Hematopoietic multipotent progenitor cell (in vitro differentiated cells): ENCODE results near the gene RAB7B. TPM values are rescaled to one million over a fixed set of nuclear protein-coding genes. Genes with fewer than 3 reads are reported as not detected.
A peak's percentile ranks its signal among the peaks of the same experiment; 100 is the strongest.
"Not testable (repeated sequence)": the region's sequence is repeated elsewhere in the genome, so short reads cannot be mapped to it uniquely, and the experiment has no call there.

Experiments
- DNase-seq, 3 donors: peaks; one replicate each; pipeline ENCODE4 v3.0.0-alpha.2; 2011 to 2015; ENCODE audit warnings: low read depth in 2 of 3, low spot score in 2 of 3
- total RNA-seq: library from RNA; depleted of rRNA; stranded (reverse); fragments of >200 nt; gene quantifications from one replicate; pipeline ENCODE4 v1.2.3, GENCODE V29; 2012

Gene RAB7B
- total RNA-seq, 1 donor: 2.7 TPM

GRCh38 chr1:205998457-205999241, 4.5 kb downstream of the RAB7B start:
- DNase-seq: no peak

GRCh38 chr1:205996641-205997040, 6.6 kb downstream of the RAB7B start:
- not testable (repeated sequence) for DNase-seq

GRCh38 chr1:205994346-205994745, 8.8 kb downstream of the RAB7B start:
- DNase-seq: no peak

GRCh38 chr1:205993068-205993467, 10.1 kb downstream of the RAB7B start:
- no peak for DNase-seq

GRCh38 chr1:205992218-205992882, 10.8 kb downstream of the RAB7B start:
- DNase-seq: no peak

GRCh38 chr1:205991237-205991636, 12.0 kb downstream of the RAB7B start:
- no peak for DNase-seq

- no peak for DNase-seq
Measured at GRCh38 chr1:205990226-205990625, 13.0 kb downstream of the RAB7B start.

GRCh38 chr1:205989786-205990185, 13.4 kb downstream of the RAB7B start:
- DNase-seq: no peak

GRCh38 chr1:205988585-205988995, 14.6 kb downstream of the RAB7B start:
- DNase-seq: no peak

GRCh38 chr1:205986861-205987260, 16.3 kb downstream of the RAB7B start:
- DNase-seq: no peak

GRCh38 chr1:205986292-205986691, 16.9 kb downstream of the RAB7B start:
- no peak for DNase-seq

GRCh38 chr1:205985330-205986005, 17.7 kb downstream of the RAB7B start:
- no peak for DNase-seq

- DNase-seq: peak in 2 of 3 donors; percentile 41 to 67
Measured at GRCh38 chr1:205983925-205984725, 19.1 kb downstream of the RAB7B start.

GRCh38 chr1:205981257-205981656, 21.9 kb downstream of the RAB7B start:
- DNase-seq: no peak

- DNase-seq: no peak
Measured at GRCh38 chr1:205980237-205980870, 22.8 kb downstream of the RAB7B start.

GRCh38 chr1:205979301-205979700, 23.9 kb downstream of the RAB7B start:
- DNase-seq: no peak

- no peak for DNase-seq
Measured at GRCh38 chr1:205978676-205979075, 24.5 kb downstream of the RAB7B start.

- DNase-seq: peak; percentile 62 to 85 (median 76)
Measured at GRCh38 chr1:205977402-205978014, 25.7 kb downstream of the RAB7B start.

- no peak for DNase-seq
Measured at GRCh38 chr1:205976708-205977401, 26.3 kb downstream of the RAB7B start.
